Erythroblast (primary cell): Measurements from ENCODE around the gene NDUFV3.

Experiments
- GATA1 ChIP-seq: IDR thresholded peaks from 2 replicates; pipeline ENCODE4 v1.6.1; 2011; ENCODE audit warnings: low read depth, mild to moderate bottlenecking, control low read depth, low read length, moderate library complexity
- POLR2A ChIP-seq: IDR thresholded peaks from 2 replicates; pipeline ENCODE4 v1.6.1; 2011; ENCODE audit warnings: mild to moderate bottlenecking, low read length

- no peak for TF ChIP-seq POLR2A
- no peak for TF ChIP-seq GATA1
Observed at GRCh38 chr21:42924433-42924751, 31.3 kb downstream of the NDUFV3 start.
